Measurements from ENCODE around the gene TMEM198.

TMEM198 gene

GRCh38 chr2:219509780-219510511 lies 33.9 kb upstream of the TMEM198 start:
- peak; percentile 48 for DNase-seq

- no peak for DNase-seq
Measured at GRCh38 chr2:219510512-219511135, 33.2 kb upstream of the TMEM198 start.

- DNase-seq = no peak
Measured at GRCh38 chr2:219511547-219512325, 32.1 kb upstream of the TMEM198 start.

- no peak for DNase-seq
Measured at GRCh38 chr2:219512524-219513216, 31.2 kb upstream of the TMEM198 start.

- DNase-seq = no peak
Measured at GRCh38 chr2:219513787-219514186, 30.0 kb upstream of the TMEM198 start.

- DNase-seq = no peak
Measured at GRCh38 chr2:219514196-219514761, 29.5 kb upstream of the TMEM198 start, which contains the start of gene ASIC4. TSS of gene ASIC4 (plus strand) at chr2:219514482. CDS start at chr2:219514725, 243 bp downstream.

GRCh38 chr2:219514836-219515235 lies 29.0 kb upstream of the TMEM198 start:
- no peak for DNase-seq

- no peak for DNase-seq
Measured at GRCh38 chr2:219515874-219516629, 27.8 kb upstream of the TMEM198 start.

- DNase-seq = no peak
Measured at GRCh38 chr2:219516888-219517287, 26.9 kb upstream of the TMEM198 start.

GRCh38 chr2:219517954-219518778 lies 25.7 kb upstream of the TMEM198 start:
- no peak for DNase-seq

- no peak for DNase-seq
Measured at GRCh38 chr2:219519526-219519916, 24.3 kb upstream of the TMEM198 start.

GRCh38 chr2:219520079-219520478 lies 23.7 kb upstream of the TMEM198 start:
- no peak for DNase-seq

- DNase-seq = no peak
Measured at GRCh38 chr2:219521066-219521880, 22.6 kb upstream of the TMEM198 start.

- no peak for DNase-seq
Measured at GRCh38 chr2:219522111-219523030, 21.5 kb upstream of the TMEM198 start.

- DNase-seq = no peak
Measured at GRCh38 chr2:219523031-219523671, 20.7 kb upstream of the TMEM198 start.

- no peak for DNase-seq
Measured at GRCh38 chr2:219524817-219525216, 19.0 kb upstream of the TMEM198 start.

GRCh38 chr2:219525533-219526232 lies 18.1 kb upstream of the TMEM198 start:
- no peak for DNase-seq

Measured in stimulated activated CD4-positive, alpha-beta T cell treated with anti-CD3 and anti-CD28 coated beads, Interleukin-1b, Interleukin-23, amount 100 ng/mL, for 48 hours (primary cell).